Stimulated activated naive CD8-positive, alpha-beta T cell treated with anti-CD3 and anti-CD28 coated beads, Interleukin-15, amount 100 ng/mL, for 72 hours (primary cell): ENCODE results near the gene GJA5.

ENCODE experiments used
- ATAC-seq: fragments of 150-1000 bp; cut with Tn5 transposase; 2 replicates; pipeline ENCODE4 v1.10.0; 2021; ENCODE audit warnings: mild to moderate bottlenecking, moderate library complexity
- DNase-seq, 2 donors: peaks; one replicate each; pipeline ENCODE4 v3.0.0; 2021 to 2022
- H3K27ac Mint-ChIP-seq, 2 donors: one replicate each; pipeline ENCODE4 v1.8.0; 2022; ENCODE audit warnings: mild to moderate bottlenecking in 2 of 2, mixed read lengths in 2 of 2, moderate library complexity in 2 of 2
- H3K27me3 Mint-ChIP-seq: one replicate; pipeline ENCODE4 v1.8.0; 2022; ENCODE audit warnings: mixed read lengths
- H3K4me1 Mint-ChIP-seq: one replicate; pipeline ENCODE4 v1.8.0; 2022; ENCODE audit warnings: mild to moderate bottlenecking, mixed read lengths
- H3K4me3 Mint-ChIP-seq, 2 donors: one replicate each; pipeline ENCODE4 v1.8.0; 2022; ENCODE audit warnings: mild to moderate bottlenecking in 2 of 2, mixed read lengths in 2 of 2, moderate library complexity in 1 of 2
- H3K9me3 Mint-ChIP-seq, 2 donors: one replicate each; pipeline ENCODE4 v1.8.0; 2022; ENCODE audit warnings: mixed read lengths in 2 of 2

GJA5 gene

DNA sequence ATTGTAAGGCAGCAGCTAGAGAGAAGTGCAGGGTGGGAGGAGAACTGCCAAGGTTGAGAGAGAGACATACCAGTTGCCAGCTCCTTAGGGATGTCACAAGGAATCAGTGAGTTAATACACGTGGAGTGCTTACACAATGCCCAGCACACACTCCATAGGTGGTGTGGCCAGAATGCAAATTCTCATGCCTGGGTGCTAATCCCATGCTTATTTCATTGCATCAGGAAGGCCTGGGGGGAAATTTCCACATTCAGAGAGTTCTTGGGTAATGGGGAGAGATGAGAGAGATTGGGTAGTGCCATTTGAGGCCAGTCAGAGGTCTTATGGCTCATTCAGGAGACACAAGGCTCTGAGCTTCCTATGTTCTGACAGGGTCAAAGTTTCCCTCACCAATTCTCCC is 38.7 kb downstream of the GJA5 start:
- Mint-ChIP-seq H3K27me3 (peaks cover 34% of the 10 kb centered on the region), H3K27ac (no peak overlapping the region), H3K4me1 (peaks cover 5% of the 10 kb centered on the region), H3K9me3 (peaks cover 3 to 6% of the 10 kb centered on the region in 2 donors), H3K4me3 (no peak overlapping the region)
- ATAC-seq: no peak
- DNase-seq: no peak

DNA sequence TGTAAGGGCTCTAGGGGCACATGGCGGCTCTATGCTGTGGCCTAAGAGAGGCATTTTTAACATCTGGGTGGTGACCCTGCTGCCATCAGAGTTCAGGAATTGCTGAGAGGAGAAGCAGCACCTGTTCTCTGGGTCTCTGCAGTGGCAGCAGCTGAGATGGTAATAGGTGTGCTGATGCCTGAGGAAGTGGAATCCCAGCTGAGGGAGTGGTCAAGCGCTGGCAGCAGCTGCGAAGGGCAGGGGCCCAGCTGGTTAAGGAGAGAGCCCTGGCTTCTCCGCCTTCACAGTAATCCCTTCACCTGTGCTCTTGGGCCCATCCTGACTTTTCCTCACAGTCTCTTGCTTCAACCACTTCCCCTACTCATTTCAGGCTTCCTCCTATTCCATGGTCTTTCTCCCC is 39.8 kb downstream of the GJA5 start:
- no peak overlapping the region for H3K27ac Mint-ChIP-seq
- H3K4me3 Mint-ChIP-seq: no peak overlapping the region
- peaks cover 37% of the 10 kb centered on the region for H3K27me3 Mint-ChIP-seq
- DNase-seq (no peak), ATAC-seq (no peak)
- H3K4me1 Mint-ChIP-seq: peaks cover 5% of the 10 kb centered on the region
- peaks cover 3 to 6% of the 10 kb centered on the region in 2 donors for H3K9me3 Mint-ChIP-seq

DNA sequence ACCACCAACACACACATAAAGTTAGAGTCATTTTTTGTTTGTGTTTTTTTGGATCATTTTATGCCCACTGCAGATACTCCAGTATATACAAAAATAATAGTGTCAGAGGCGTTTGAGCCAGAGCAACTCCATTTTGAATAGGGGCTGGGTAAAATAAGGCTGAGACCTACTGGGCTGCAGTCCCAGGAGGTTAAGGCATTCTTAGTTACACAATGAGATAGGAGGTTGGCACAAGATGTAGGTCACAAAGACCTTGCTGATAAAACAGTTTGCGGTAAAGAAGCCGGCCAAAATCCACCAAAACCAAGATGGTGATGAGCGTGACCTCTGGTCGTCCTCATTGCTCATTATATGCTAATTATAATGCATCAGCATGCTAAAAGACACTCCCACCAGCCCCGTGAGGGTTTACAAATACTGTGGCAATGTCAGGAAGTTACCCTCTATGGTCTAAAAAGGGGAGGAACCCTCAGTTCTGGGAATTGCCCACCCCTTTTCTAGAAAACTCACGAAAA is 40.6 kb downstream of the GJA5 start:
- no peak for ATAC-seq
- no peak overlapping the region for H3K4me3 Mint-ChIP-seq
- H3K27ac Mint-ChIP-seq: no peak overlapping the region

DNA sequence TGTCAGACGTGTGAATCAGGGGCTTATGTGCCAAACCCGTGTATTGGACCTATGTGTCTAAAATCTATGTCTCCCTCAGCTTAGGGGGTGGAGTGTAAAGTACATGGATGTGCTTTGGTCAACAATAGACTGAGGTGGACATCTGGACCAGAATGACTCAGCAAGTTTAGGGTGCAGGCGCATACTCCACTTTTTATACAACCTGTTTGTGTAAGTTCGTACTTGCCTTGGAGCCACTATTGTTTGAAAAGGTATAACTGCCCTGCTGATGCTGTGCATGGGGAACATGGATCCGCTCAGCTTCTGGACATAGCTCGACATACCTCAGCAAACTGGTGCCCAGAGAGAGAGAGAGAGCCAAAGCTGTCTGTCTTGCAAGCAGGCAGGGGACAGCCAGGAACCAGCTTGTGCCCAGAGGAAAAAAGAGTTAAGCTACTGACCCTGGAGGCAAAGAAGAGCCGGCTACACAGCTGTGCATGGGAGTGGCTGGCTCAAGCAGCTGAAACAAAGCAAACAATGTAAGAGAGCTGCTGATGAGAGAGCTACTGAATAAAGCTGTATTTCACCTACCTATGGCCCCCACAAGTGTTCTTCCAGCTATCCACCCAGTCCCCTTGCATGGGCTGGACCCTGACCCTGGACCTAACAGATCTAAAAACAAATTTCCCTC is 41.2 kb downstream of the GJA5 start:
- Mint-ChIP-seq H3K4me1 (peaks cover 5% of the 10 kb centered on the region), H3K27me3 (peaks cover 50% of the 10 kb centered on the region), H3K4me3 (no peak overlapping the region), H3K9me3 (peaks cover 3 to 6% of the 10 kb centered on the region in 2 donors), H3K27ac (no peak overlapping the region)
- no peak for ATAC-seq
- DNase-seq: no peak

More for the DNA sequence above, 40.6 kb downstream of the GJA5 start:
- Mint-ChIP-seq H3K27me3 (peaks cover 45% of the 10 kb centered on the region), H3K9me3 (peaks cover 3 to 6% of the 10 kb centered on the region in 2 donors), H3K4me1 (peaks cover 5% of the 10 kb centered on the region)
- no peak for DNase-seq

DNA sequence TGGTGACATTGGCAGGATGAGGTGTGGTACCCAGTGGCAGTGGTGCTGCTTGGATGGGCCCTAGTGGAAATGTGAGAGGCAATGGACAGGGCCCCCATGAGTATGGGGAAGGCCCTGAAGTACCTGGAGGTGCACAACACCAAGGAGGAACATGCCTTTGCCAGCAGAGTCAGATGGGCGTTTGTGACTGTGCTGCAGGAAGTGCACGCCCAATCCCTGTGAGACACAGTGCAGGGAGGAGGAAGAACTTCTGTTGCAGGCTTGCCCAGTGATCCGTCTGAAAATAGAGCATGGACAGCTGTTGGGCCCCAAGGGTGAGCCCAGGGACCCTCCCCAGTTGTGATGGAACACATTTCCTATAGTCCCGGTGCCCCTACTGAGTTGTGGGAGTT is 42.7 kb downstream of the GJA5 start:
- no peak for ATAC-seq
- H3K4me1 Mint-ChIP-seq: no peaks in the 10 kb centered on the region
- no peak overlapping the region for H3K4me3 Mint-ChIP-seq
- DNase-seq: no peak
- H3K27ac Mint-ChIP-seq: no peak overlapping the region
- H3K27me3 Mint-ChIP-seq: peaks cover 44% of the 10 kb centered on the region
- peaks cover 3 to 6% of the 10 kb centered on the region in 2 donors for H3K9me3 Mint-ChIP-seq

DNA sequence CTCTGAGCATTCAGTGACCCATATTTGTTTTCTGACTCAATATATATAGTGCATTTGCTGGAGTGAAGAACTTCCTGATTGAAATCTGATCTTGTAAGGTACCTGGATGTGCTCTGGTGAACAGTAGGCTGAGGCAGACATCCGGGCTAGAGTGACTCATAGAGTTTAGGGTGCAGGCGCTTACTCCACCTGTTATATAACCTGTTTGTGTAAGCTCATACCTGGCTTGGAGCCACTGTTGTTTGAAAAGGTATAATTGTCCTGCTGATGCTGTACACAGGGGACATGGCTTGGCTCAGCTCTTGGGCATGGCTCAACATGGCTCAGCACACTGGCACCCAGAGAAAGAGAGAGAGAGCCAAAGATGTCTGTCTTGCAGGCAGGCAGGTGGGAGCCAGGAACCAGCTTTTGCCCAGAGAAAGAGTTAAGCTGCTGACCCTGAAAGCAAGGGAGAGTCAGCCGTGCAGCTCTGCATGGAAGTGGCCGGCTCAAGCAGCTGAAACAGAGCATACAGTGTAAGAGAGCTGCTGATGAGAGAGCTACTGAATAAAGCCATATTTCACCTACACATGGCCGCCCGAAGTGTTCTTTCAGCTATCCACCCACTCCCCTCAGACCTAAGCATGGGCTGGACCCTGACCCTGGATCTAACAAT is 43.2 kb downstream of the GJA5 start:
- no peak for DNase-seq
- peaks cover 44% of the 10 kb centered on the region for H3K27me3 Mint-ChIP-seq
- no peak for ATAC-seq
- peaks cover 3 to 6% of the 10 kb centered on the region in 2 donors for H3K9me3 Mint-ChIP-seq
- H3K27ac Mint-ChIP-seq: no peak overlapping the region
- H3K4me1 Mint-ChIP-seq: no peaks in the 10 kb centered on the region
- no peak overlapping the region for H3K4me3 Mint-ChIP-seq

DNA sequence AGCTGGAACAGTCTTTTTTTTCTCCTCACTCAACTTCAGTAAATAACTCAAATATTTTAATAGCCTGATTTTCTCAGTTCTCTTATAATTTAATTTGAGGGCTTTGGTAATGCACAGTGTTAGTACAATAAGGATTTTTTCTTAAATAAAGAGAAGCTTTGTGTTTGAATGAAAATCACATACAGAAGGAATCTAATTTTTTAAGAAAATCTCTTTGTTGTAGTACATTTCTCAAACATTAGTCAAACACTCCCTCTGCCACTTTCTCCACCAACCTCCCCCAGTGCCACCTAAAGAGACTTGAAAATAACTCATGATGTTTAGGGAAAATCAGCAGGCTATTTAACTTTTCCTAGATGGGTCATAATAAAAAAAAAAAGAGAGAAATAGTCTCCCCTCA is 47.8 kb downstream of the GJA5 start:
- no peaks in the 10 kb centered on the region for H3K9me3 Mint-ChIP-seq
- DNase-seq (no peak), ATAC-seq (no peak)
- H3K4me3 Mint-ChIP-seq: no peak overlapping the region
- no peaks in the 10 kb centered on the region for H3K4me1 Mint-ChIP-seq
- H3K27me3 Mint-ChIP-seq: peaks cover 56% of the 10 kb centered on the region
- H3K27ac Mint-ChIP-seq: no peak overlapping the region
